Measurements from ENCODE around the gene LGALSL. TPM values are rescaled to one million over a fixed set of nuclear protein-coding genes. Genes with fewer than 3 reads are reported as not detected.
A peak's percentile ranks its signal among the peaks of the same experiment; 100 is the strongest.

LGALSL gene
- total and polyA plus RNA-seq, 2 of the 13 experiments (the other 11 are each of a cell fraction or from before 2014, with no cell fraction given): 15.4 to 20.0 TPM

DNA sequence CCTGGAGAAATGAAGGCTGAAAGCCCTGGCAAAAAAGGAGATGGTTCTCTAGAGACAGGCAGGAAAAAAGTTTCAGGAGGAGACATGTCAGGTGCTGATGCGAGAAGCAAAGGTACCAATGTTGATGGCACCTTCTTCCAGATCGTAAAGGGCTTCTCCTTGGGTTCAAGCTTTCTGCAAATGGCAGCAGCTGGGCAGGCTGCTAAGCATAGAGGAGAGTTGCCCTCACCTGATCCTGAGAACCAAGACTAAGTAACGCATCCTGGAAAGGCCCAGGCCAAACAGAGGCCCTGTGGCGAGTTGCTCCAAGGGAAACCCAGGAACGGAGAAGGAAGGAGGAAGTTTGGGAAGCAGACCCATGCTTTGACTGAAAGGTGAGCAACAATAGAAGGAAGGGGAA lies 46.6 kb downstream of the LGALSL start (continued):
- TF ChIP-seq, protein P1, sequence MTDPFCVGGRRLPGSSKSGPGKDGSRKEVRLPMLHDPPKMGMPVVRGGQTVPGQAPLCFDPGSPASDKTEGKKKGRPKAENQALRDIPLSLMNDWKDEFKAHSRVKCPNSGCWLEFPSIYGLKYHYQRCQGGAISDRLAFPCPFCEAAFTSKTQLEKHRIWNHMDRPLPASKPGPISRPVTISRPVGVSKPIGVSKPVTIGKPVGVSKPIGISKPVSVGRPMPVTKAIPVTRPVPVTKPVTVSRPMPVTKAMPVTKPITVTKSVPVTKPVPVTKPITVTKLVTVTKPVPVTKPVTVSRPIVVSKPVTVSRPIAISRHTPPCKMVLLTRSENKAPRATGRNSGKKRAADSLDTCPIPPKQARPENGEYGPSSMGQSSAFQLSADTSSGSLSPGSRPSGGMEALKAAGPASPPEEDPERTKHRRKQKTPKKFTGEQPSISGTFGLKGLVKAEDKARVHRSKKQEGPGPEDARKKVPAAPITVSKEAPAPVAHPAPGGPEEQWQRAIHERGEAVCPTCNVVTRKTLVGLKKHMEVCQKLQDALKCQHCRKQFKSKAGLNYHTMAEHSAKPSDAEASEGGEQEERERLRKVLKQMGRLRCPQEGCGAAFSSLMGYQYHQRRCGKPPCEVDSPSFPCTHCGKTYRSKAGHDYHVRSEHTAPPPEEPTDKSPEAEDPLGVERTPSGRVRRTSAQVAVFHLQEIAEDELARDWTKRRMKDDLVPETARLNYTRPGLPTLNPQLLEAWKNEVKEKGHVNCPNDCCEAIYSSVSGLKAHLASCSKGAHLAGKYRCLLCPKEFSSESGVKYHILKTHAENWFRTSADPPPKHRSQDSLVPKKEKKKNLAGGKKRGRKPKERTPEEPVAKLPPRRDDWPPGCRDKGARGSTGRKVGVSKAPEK (CRISPR knock-in tag; IDR thresholded peaks at IDR 0.05; ENCODE audit: borderline replicate concordance): no peak
- TF ChIP-seq ZNF703 (CRISPR knock-in tag; IDR thresholded peaks at IDR 0.05; ENCODE audit: borderline replicate concordance) (no peak), ZNF792 (CRISPR knock-in tag; IDR thresholded peaks at IDR 0.05) (no peak), YEATS2 (CRISPR knock-in tag; IDR thresholded peaks at IDR 0.05; ENCODE audit: borderline replicate concordance) (no peak), ZBTB42 (CRISPR knock-in tag; IDR thresholded peaks at IDR 0.05) (no peak)

DNA sequence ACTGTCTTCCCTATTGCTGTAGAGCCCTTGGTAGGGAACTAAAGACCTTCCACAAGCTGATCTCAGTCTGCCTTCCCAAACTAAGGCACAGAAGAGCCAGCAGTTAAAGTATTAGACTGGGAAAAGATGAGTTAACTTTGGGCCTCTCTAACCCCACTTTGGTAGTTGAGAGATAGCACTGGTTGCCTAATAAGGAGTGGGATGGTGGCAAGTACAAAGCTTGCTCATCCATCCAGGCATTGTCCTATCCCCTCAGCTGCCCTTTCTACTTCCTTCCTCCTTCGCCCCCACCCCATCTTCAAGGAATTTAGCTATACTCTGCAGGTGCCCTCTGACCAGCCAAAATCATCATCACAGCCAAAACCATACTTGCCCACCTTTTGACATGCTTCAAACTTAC lies 48.0 kb downstream of the LGALSL start:
- in situ Hi-C loops (cut with HindIII; ENCODE audit: extremely low pct_ligation_motif_present, low pct_unique_long_range_greater_than_20kb): no loop called here
- no peaks in the 10 kb centered on the region for H4K20me1 ChIP-seq (ENCODE audit: insufficient read depth, low read length)
- H2AFZ ChIP-seq (ENCODE audit: low read length): no peak overlapping the region
- no TSS peak for BruUV-seq (replicated peaks)
- WGBS (ENCODE audit: low lambda C conversion rate): 6% methylated on average over 1 of the region's 1 CpG
- FAIRE-seq (no peak), ATAC-seq (no peak), DNase-seq (ENCODE audit: low spot score) (no peak)
- TF ChIP-seq, protein P2, sequence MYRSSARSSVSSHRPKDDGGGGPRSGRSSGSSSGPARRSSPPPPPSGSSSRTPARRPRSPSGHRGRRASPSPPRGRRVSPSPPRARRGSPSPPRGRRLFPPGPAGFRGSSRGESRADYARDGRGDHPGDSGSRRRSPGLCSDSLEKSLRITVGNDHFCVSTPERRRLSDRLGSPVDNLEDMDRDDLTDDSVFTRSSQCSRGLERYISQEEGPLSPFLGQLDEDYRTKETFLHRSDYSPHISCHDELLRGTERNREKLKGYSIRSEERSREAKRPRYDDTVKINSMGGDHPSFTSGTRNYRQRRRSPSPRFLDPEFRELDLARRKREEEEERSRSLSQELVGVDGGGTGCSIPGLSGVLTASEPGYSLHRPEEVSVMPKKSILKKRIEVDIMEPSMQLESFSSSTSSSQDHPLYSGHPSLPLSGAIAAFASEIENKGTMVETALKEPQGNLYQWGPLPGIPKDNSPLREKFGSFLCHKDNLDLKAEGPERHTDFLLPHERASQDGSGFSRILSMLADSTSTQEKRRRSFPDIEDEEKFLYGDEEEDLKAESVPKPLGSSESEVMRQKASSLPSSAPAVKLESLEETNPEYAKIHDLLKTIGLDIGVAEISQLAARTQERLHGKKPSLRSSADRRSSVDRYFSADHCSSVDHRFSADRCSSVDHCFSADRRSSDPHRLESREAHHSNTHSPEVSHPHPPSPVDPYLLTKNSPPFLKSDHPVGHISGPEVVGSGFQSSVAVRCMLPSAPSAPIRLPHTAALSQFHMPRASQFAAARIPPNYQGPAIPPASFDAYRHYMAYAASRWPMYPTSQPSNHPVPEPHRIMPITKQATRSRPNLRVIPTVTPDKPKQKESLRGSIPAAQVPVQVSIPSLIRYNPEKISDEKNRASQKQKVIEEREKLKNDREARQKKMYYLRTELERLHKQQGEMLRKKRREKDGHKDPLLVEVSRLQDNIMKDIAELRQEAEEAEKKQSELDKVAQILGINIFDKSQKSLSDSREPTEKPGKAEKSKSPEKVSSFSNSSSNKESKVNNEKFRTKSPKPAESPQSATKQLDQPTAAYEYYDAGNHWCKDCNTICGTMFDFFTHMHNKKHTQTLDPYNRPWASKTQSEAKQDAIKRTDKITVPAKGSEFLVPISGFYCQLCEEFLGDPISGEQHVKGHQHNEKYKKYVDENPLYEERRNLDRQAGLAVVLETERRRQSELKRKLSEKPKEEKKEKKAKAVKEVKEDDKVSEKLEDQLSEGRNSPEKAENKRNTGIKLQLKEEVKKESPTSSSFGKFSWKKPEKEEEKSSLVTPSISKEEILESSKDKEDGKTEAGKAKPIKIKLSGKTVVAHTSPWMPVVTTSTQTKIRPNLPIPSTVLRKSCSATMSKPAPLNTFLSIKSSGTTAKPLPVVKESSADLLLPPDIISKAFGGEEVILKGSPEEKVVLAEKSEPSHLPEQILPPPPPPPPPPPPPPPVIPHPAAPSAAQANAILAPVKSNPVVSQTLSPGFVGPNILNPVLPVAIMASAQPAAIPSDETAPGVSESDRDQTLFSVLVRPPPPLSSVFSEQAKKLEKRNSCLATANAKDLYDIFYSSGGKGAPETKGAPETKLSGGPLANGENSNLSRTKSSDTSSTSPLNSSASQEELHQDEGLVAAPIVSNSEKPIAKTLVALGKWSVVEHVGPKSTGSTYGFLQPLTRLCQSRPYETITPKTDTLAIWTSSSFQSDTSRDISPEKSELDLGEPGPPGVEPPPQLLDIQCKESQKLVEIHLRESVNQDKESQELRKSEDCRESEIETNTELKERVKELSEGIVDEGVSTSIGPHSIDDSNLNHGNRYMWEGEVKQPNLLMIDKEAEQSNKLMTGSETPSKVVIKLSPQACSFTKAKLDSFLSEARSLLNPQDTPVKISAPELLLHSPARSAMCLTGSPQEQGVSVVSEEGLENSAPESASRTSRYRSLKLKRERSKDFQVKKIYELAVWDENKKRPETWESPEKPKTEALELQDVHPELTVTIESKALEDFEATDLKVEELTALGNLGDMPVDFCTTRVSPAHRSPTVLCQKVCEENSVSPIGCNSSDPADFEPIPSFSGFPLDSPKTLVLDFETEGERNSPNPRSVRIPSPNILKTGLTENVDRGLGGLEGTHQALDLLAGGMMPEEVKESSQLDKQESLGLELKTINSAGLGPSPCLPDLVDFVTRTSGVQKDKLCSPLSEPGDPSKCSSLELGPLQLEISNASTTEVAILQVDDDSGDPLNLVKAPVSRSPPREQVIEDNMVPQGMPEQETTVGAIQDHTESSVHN (CRISPR knock-in tag; IDR thresholded peaks at IDR 0.05): no peak
- 0 out of 2 replicates have a peak, but pooled peaks have one; percentile 31 for TF ChIP-seq SRF (IDR thresholded peaks at IDR 0.05; ENCODE audit: low read depth, low read length)
- no peaks in the 10 kb centered on the region for H3K36me3 ChIP-seq (replicated peaks in 1 of 2; ENCODE audit: control insufficient read depth in 1 of 2, insufficient read depth in 2 of 2, low read length in 2 of 2)
- CTCF ChIA-PET (ENCODE audit: low intra/inter-chr PET ratio, low total read pairs): no interaction called here
- POLR2A ChIA-PET: no interaction called here
- H3K27me3 ChIP-seq (ENCODE audit: control insufficient read depth in 1 of 2, insufficient read depth in 2 of 2, low read length in 2 of 2): peaks cover 2 to 25% of the 10 kb centered on the region in 2 experiments; a peak in 2 of 5 replicates
- H3K4me2 ChIP-seq (ENCODE audit: low read depth, low read length): no peak overlapping the region
- no peak overlapping the region for H3K9ac ChIP-seq (ENCODE audit: insufficient read depth, low read depth, low read length)
- H3K9me3 ChIP-seq (ENCODE audit: low read length): no peaks in the 10 kb centered on the region
- no peaks in the 10 kb centered on the region for H3K4me1 ChIP-seq (ENCODE audit: insufficient read depth, low read length)
- intact Hi-C loops (cut with micrococcal nuclease; ENCODE audit: unreplicated experiment): no loop called here
- no peak overlapping the region for H3K4me3 ChIP-seq (replicated peaks in 1 of 3; ENCODE audit: insufficient read depth in 1 of 3, low read depth in 2 of 3, low read length in 3 of 3)
- no peaks in the 10 kb centered on the region for H3K79me2 ChIP-seq (ENCODE audit: insufficient read depth, low read length)
- no peak overlapping the region for H3K27ac ChIP-seq (ENCODE audit: extremely low read length, insufficient read depth, low read length)
